Measurements from ENCODE around the gene ACTG1. TPM values are rescaled to one million over a fixed set of nuclear protein-coding genes. Genes with fewer than 3 reads are reported as not detected.
A peak's percentile ranks its signal among the peaks of the same experiment; 100 is the strongest.

The ACTG1 gene
- total RNA-seq, 1 donor from 2014 or later: 1,613 TPM

GRCh38 chr17:81476635-81477034, 36.0 kb downstream of the ACTG1 start:
- Histone ChIP-seq H3K4me3 (ENCODE audit: low read length in 3 of 3) (no peak overlapping the region), H3K9me3 (ENCODE audit: control insufficient read depth in 3 of 3, low read length in 3 of 3) (no peaks in the 10 kb centered on the region), H3K9ac (ENCODE audit: low read depth in 1 of 3, low read length in 3 of 3) (no peak overlapping the region), H3K27ac (ENCODE audit: low read depth, low read length) (no peak overlapping the region), H3K4me1 (ENCODE audit: control insufficient read depth in 3 of 3, insufficient read depth in 3 of 3, low read length in 3 of 3) (peaks cover 6 to 14% (median 13%) of the 10 kb centered on the region in 3 donors), H3K36me3 (ENCODE audit: control insufficient read depth in 3 of 3, insufficient read depth in 3 of 3, low read length in 3 of 3) (no peaks in the 10 kb centered on the region), H3K27me3 (ENCODE audit: control insufficient read depth in 3 of 3, insufficient read depth in 3 of 3, low read length in 3 of 3) (no peaks in the 10 kb centered on the region)

- no peak overlapping the region for H3K27ac ChIP-seq (ENCODE audit: low read depth, low read length)
- H3K27me3 ChIP-seq (ENCODE audit: control insufficient read depth in 3 of 3, insufficient read depth in 3 of 3, low read length in 3 of 3): no peaks in the 10 kb centered on the region
- no peak overlapping the region for H3K4me3 ChIP-seq (ENCODE audit: low read length in 3 of 3)
- no peak overlapping the region for H3K9ac ChIP-seq (ENCODE audit: low read depth in 1 of 3, low read length in 3 of 3)
- peaks cover 5 to 13% (median 12%) of the 10 kb centered on the region in 3 donors for H3K4me1 ChIP-seq (ENCODE audit: control insufficient read depth in 3 of 3, insufficient read depth in 3 of 3, low read length in 3 of 3)
- H3K36me3 ChIP-seq (ENCODE audit: control insufficient read depth in 3 of 3, insufficient read depth in 3 of 3, low read length in 3 of 3): no peaks in the 10 kb centered on the region
- no peaks in the 10 kb centered on the region for H3K9me3 ChIP-seq (ENCODE audit: control insufficient read depth in 3 of 3, low read length in 3 of 3)
Measured at GRCh38 chr17:81476097-81476496, 36.5 kb downstream of the ACTG1 start.

DNA sequence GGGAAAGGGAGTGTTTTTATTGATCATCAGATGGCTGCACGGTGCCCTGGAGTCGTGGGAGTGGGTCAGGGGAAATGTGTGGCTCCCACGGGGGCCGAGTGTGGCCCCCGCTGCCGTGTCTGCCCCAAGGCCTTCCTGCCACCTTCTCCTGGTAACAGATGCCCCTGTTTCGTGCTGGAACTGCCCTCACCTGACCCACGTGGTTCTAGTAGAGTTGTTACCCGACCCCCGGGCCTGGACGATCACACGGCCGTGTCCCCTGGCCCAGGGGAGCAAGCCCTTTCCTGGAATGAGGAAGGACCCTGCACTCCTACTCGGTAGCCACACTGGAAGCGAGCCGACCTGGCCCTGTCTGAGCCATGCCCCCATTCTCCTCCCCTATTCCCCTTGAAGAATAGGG, 37.6 kb downstream of the ACTG1 start:
- H3K27ac ChIP-seq (ENCODE audit: low read depth, low read length): no peak overlapping the region
- peaks cover 0 to 7% (median under 1%) of the 10 kb centered on the region in 3 donors for H3K4me1 ChIP-seq (ENCODE audit: control insufficient read depth in 3 of 3, insufficient read depth in 3 of 3, low read length in 3 of 3)

GRCh38 chr17:81473019-81473418, 39.6 kb downstream of the ACTG1 start:
- Histone ChIP-seq H3K36me3 (ENCODE audit: control insufficient read depth in 3 of 3, insufficient read depth in 3 of 3, low read length in 3 of 3) (no peaks in the 10 kb centered on the region), H3K9ac (ENCODE audit: low read depth in 1 of 3, low read length in 3 of 3) (no peak overlapping the region), H3K27me3 (ENCODE audit: control insufficient read depth in 3 of 3, insufficient read depth in 3 of 3, low read length in 3 of 3) (no peaks in the 10 kb centered on the region), H3K4me3 (ENCODE audit: low read length in 3 of 3) (no peak overlapping the region), H3K9me3 (ENCODE audit: control insufficient read depth in 3 of 3, low read length in 3 of 3) (no peaks in the 10 kb centered on the region), H3K27ac (ENCODE audit: low read depth, low read length) (no peak overlapping the region), H3K4me1 (ENCODE audit: control insufficient read depth in 3 of 3, insufficient read depth in 3 of 3, low read length in 3 of 3) (peaks cover 0 to 6% (median 0%) of the 10 kb centered on the region in 3 donors)

More for the DNA sequence above, 37.6 kb downstream of the ACTG1 start:
- Histone ChIP-seq H3K27me3 (ENCODE audit: control insufficient read depth in 3 of 3, insufficient read depth in 3 of 3, low read length in 3 of 3) (no peaks in the 10 kb centered on the region), H3K9me3 (ENCODE audit: control insufficient read depth in 3 of 3, low read length in 3 of 3) (no peaks in the 10 kb centered on the region), H3K9ac (ENCODE audit: low read depth in 1 of 3, low read length in 3 of 3) (no peak overlapping the region), H3K36me3 (ENCODE audit: control insufficient read depth in 3 of 3, insufficient read depth in 3 of 3, low read length in 3 of 3) (no peaks in the 10 kb centered on the region), H3K4me3 (ENCODE audit: low read length in 3 of 3) (no peak overlapping the region)

DNA sequence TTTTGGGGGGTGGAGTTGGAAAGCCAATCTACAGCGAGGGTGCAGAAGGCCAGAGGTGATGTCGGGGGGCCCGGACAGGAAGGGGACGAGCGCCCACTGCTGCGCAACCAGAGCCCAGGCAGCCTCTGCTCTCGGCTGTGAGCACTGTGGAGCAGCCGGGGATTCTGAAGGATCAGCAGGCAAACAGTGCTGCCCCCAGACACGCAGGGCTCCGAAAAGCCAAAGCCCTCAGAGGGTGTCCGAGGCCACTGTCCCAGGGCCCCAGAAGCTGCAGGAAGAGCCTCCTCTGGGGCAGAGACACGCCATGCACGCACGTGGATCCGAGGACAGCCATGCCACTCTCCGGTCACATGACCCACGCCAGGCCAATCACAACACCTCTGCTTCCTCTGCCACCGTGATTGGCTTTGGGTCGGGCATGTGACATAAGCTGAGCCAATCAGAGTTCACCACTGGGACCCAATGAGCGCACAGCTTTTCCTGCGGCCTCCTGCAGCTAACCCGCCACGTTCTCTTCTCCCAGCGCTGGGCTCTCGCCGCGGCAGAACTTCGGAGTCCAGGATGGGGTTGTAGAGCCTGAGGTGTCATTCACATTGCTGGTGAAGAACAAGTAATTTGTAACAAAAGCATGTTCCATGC, 40.7 kb downstream of the ACTG1 start:
- H3K4me1 ChIP-seq (ENCODE audit: control insufficient read depth in 3 of 3, insufficient read depth in 3 of 3, low read length in 3 of 3): peaks cover 0 to 6% (median 0%) of the 10 kb centered on the region in 3 donors
- H3K9ac ChIP-seq (ENCODE audit: low read depth in 1 of 3, low read length in 3 of 3): no peak overlapping the region
- no peaks in the 10 kb centered on the region for H3K27me3 ChIP-seq (ENCODE audit: control insufficient read depth in 3 of 3, insufficient read depth in 3 of 3, low read length in 3 of 3)
- H3K4me3 ChIP-seq (ENCODE audit: low read length in 3 of 3): peak overlapping the region; percentile 43 to 55 (median 54)
- H3K9me3 ChIP-seq (ENCODE audit: control insufficient read depth in 3 of 3, low read length in 3 of 3): no peaks in the 10 kb centered on the region
- no peak overlapping the region for H3K27ac ChIP-seq (ENCODE audit: low read depth, low read length)
- no peaks in the 10 kb centered on the region for H3K36me3 ChIP-seq (ENCODE audit: control insufficient read depth in 3 of 3, insufficient read depth in 3 of 3, low read length in 3 of 3)

GRCh38 chr17:81470944-81471817, 41.4 kb downstream of the ACTG1 start:
- Histone ChIP-seq H3K27ac (ENCODE audit: low read depth, low read length) (no peak overlapping the region), H3K4me3 (ENCODE audit: low read length in 3 of 3) (no peak overlapping the region)

GRCh38 chr17:81470270-81470943, 42.2 kb downstream of the ACTG1 start:
- Histone ChIP-seq H3K27me3 (ENCODE audit: control insufficient read depth in 3 of 3, insufficient read depth in 3 of 3, low read length in 3 of 3) (no peaks in the 10 kb centered on the region), H3K4me3 (ENCODE audit: low read length in 3 of 3) (no peak overlapping the region), H3K9ac (ENCODE audit: low read depth in 1 of 3, low read length in 3 of 3) (peak overlapping the region in 1 of 3 donors; percentile 47), H3K27ac (ENCODE audit: low read depth, low read length) (no peak overlapping the region), H3K9me3 (ENCODE audit: control insufficient read depth in 3 of 3, low read length in 3 of 3) (no peaks in the 10 kb centered on the region), H3K4me1 (ENCODE audit: control insufficient read depth in 3 of 3, insufficient read depth in 3 of 3, low read length in 3 of 3) (peaks cover 0 to 6% (median 0%) of the 10 kb centered on the region in 3 donors), H3K36me3 (ENCODE audit: control insufficient read depth in 3 of 3, insufficient read depth in 3 of 3, low read length in 3 of 3) (no peaks in the 10 kb centered on the region)

More at GRCh38 chr17:81470944-81471817, 41.4 kb downstream of the ACTG1 start:
- no peaks in the 10 kb centered on the region for H3K36me3 ChIP-seq (ENCODE audit: control insufficient read depth in 3 of 3, insufficient read depth in 3 of 3, low read length in 3 of 3)
- H3K4me1 ChIP-seq (ENCODE audit: control insufficient read depth in 3 of 3, insufficient read depth in 3 of 3, low read length in 3 of 3): peaks cover 0 to 6% (median 0%) of the 10 kb centered on the region in 3 donors
- H3K9me3 ChIP-seq (ENCODE audit: control insufficient read depth in 3 of 3, low read length in 3 of 3): no peaks in the 10 kb centered on the region
- H3K9ac ChIP-seq (ENCODE audit: low read depth in 1 of 3, low read length in 3 of 3): peak overlapping the region in 2 of 3 donors; percentile 25 to 47
- no peaks in the 10 kb centered on the region for H3K27me3 ChIP-seq (ENCODE audit: control insufficient read depth in 3 of 3, insufficient read depth in 3 of 3, low read length in 3 of 3)

DNA sequence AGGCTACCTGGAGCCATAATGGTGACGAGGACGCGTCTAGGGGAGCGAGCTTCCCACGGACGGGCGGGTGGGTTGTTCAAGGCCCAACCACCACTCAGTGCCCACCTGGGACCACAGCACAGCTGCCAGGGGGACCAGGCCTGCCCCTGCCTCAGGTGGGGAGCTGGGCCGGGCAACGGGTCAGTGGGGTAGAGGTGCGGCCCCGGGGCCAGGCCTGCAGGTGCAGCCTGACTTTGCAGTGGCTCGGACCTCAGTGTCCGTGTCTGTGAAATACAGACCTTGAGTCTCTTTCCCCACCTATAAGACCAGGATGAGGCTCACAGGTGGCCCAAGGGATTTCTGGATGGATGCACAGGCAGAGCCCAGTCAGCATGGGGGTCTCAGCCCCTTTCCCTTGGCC, 43.3 kb downstream of the ACTG1 start:
- H3K4me3 ChIP-seq (ENCODE audit: low read length in 3 of 3): no peak overlapping the region
- no peak overlapping the region for H3K9ac ChIP-seq (ENCODE audit: low read depth in 1 of 3, low read length in 3 of 3)
- peaks cover 0 to 6% (median 0%) of the 10 kb centered on the region in 3 donors for H3K4me1 ChIP-seq (ENCODE audit: control insufficient read depth in 3 of 3, insufficient read depth in 3 of 3, low read length in 3 of 3)
- H3K36me3 ChIP-seq (ENCODE audit: control insufficient read depth in 3 of 3, insufficient read depth in 3 of 3, low read length in 3 of 3): no peaks in the 10 kb centered on the region
- H3K27me3 ChIP-seq (ENCODE audit: control insufficient read depth in 3 of 3, insufficient read depth in 3 of 3, low read length in 3 of 3): no peaks in the 10 kb centered on the region
- no peaks in the 10 kb centered on the region for H3K9me3 ChIP-seq (ENCODE audit: control insufficient read depth in 3 of 3, low read length in 3 of 3)
- no peak overlapping the region for H3K27ac ChIP-seq (ENCODE audit: low read depth, low read length)

DNA sequence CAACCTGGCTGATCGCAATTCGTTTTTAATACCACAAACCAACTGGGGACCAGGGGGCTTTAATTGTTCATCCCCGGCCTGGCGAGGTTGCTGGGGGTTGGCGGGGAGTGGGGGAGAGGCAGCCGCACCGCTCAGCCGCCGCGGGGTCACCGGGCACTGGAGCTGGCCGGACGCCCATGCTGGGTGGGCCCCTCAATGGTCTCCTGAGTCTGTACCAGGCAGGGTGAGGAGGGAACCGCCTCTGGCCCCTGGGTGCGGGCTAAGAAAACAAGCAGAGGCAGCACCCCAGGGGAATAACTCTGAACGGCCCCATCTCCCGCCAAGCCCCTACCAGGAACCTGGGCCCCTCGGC, 43.9 kb downstream of the ACTG1 start:
- Histone ChIP-seq H3K9ac (ENCODE audit: low read depth in 1 of 3, low read length in 3 of 3) (no peak overlapping the region), H3K27ac (ENCODE audit: low read depth, low read length) (no peak overlapping the region), H3K4me3 (ENCODE audit: low read length in 3 of 3) (no peak overlapping the region), H3K9me3 (ENCODE audit: control insufficient read depth in 3 of 3, low read length in 3 of 3) (no peaks in the 10 kb centered on the region), H3K36me3 (ENCODE audit: control insufficient read depth in 3 of 3, insufficient read depth in 3 of 3, low read length in 3 of 3) (no peaks in the 10 kb centered on the region), H3K27me3 (ENCODE audit: control insufficient read depth in 3 of 3, insufficient read depth in 3 of 3, low read length in 3 of 3) (no peaks in the 10 kb centered on the region), H3K4me1 (ENCODE audit: control insufficient read depth in 3 of 3, insufficient read depth in 3 of 3, low read length in 3 of 3) (peaks cover 0 to 6% (median 0%) of the 10 kb centered on the region in 3 donors)
